C4-2B (cell line): Measurements from ENCODE around the gene ST3GAL5.

Source experiments
- H3K27ac ChIP-seq: fragments of 450-650 bp; 2 replicates; pipeline ENCODE4 v1.5.1; 2017
- ZFX ChIP-seq: fragments of 450-650 bp; IDR thresholded peaks from 2 replicates; pipeline ENCODE4 v1.6.1; 2017
- TF ChIP-seq, protein P1 (sequence below): fragments of 450-650 bp; conservative IDR thresholded peaks from 2 replicates; pipeline ENCODE4 v1.5.1; 2017; ENCODE audit warnings: mild to moderate bottlenecking

The ST3GAL5 gene

DNA sequence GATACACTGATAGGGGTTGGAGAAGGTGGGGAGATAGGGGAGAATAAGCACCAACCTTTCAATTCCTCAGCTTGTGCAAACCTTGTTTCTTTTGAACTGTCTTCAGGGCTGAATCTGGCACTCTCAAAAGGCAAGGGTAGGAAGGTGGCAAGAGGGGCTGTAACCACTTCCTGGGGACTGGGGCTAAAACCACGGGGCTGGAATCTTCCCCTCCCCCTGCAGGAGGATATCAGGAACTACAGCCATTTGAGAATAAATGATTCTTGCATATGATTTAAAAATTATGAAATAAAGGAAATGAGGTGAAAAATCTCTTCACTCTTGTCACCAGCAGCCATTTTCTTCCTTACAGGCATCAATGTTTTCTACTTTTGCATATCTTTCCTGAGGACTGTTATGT lies 84.2 kb downstream of the ST3GAL5 start:
- TF ChIP-seq, protein P1, sequence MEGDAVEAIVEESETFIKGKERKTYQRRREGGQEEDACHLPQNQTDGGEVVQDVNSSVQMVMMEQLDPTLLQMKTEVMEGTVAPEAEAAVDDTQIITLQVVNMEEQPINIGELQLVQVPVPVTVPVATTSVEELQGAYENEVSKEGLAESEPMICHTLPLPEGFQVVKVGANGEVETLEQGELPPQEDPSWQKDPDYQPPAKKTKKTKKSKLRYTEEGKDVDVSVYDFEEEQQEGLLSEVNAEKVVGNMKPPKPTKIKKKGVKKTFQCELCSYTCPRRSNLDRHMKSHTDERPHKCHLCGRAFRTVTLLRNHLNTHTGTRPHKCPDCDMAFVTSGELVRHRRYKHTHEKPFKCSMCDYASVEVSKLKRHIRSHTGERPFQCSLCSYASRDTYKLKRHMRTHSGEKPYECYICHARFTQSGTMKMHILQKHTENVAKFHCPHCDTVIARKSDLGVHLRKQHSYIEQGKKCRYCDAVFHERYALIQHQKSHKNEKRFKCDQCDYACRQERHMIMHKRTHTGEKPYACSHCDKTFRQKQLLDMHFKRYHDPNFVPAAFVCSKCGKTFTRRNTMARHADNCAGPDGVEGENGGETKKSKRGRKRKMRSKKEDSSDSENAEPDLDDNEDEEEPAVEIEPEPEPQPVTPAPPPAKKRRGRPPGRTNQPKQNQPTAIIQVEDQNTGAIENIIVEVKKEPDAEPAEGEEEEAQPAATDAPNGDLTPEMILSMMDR = peak; percentile 64
- no peak for TF ChIP-seq ZFX
- H3K27ac ChIP-seq = no peak overlapping the region

DNA sequence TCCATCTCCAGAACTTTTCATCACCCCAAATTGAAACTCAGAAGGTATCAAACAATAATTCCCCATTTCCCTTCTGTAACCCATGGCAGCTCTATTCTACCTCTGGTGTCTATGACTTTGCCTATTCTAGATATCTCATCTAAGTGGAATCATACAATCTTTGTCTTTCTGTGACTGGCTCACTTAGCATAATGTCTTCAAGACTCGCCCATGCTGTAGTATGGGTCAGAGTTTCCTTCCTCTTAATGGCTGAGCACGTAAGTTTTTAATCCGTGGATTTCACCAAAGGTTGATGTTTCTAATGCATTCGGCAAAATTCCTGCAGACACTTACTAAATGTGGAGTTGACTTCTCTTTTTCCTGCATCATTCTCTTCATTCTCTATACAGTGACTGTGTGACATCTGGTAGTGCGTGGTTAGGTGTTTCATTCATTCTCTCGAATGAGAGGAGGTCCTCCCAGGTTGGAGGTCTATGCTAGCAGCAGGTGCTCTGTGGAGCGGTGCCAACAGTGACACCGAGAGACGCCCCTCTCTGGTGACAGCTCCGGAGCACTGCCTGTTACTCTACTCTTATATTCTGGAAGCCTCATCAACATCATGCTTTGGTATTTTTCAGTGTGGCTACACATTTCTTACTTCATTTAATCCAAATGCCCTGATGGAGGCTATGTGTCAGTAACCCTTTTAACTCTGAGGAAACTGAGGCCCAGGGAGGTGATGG lies 84.9 kb downstream of the ST3GAL5 start:
- H3K27ac ChIP-seq = no peak overlapping the region
- TF ChIP-seq, protein P1 = no peak
- no peak for TF ChIP-seq ZFX

DNA sequence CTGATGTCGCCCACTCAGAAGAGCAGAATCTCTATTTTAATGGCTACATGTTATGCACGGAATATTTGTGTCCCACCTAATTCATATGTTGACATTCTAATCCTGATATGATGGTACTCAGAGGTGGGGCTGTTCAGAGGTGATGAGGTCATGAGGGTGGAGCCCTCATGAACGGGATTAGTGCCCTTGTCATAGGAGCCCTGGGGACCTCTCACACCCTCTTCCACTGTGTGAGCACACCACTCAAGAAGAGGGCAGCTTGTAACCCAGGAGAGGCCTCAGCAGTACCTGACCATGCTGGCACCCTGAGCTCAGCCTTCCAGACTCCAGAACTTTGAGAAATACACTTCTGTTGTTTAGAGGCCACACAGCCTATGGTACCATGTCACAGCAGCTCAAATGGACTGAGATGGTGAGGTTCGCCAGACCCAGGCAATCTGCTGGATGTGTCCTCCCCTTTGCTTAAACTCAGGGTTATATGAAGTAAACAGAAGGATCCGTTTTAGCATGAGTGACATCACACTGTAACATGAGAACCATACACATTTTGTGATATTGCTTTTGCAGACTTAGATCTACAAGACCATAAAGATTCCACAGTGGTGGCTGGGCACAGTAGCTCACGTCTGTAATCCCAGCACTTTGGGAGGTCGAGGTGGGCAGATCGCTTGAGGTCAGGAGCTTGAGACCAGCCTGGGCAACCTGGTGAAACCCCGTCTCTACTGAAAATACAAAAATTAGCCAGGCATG lies 86.3 kb downstream of the ST3GAL5 start:
- peak overlapping the region; percentile 31; the same call in 1 of the 2 replicates for H3K27ac ChIP-seq
- no peak for TF ChIP-seq ZFX
- TF ChIP-seq, protein P1 = no peak

DNA sequence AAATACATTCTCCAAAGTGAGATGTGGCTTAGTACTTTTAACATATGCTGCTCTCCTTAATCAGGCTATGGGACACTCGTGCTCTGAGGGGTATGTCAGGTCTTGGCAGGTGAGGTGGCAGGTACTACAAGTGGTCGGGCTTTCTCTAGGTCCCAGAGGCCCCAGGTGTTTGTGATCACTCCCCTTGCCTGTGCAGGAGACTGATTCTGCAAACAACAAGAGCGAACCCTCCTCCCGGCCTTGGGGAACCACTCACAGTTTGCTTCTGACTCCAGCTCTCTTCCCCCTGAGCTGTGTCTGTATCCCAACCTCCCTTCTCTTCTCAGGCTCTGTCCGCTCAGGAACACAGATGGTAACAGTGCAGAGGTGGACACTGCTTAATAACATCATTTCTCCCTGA lies 86.9 kb downstream of the ST3GAL5 start:
- TF ChIP-seq, protein P1 = no peak
- no peak for TF ChIP-seq ZFX
- H3K27ac ChIP-seq = no peak overlapping the region

DNA sequence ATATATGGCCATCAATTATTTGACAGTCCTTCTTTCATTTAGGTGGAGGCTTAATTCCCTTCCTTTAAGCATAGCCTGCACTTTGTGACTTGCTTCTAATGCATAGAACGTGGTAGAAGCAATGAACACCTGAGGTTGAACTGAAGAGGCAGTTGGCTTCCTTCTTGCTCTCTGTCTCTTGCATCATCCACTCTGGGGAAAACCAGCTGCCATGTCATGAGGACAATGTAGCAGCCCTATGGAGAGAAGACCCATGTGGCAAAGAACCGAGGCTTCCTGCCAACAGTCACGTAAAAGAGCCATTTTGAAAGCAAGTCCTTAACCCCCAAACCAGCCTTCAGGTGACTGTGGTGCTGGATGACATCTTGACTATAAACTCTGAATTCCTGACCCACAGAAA lies 88.2 kb downstream of the ST3GAL5 start:
- TF ChIP-seq, protein P1 = no peak
- TF ChIP-seq ZFX = no peak
- H3K27ac ChIP-seq = no peak overlapping the region

DNA sequence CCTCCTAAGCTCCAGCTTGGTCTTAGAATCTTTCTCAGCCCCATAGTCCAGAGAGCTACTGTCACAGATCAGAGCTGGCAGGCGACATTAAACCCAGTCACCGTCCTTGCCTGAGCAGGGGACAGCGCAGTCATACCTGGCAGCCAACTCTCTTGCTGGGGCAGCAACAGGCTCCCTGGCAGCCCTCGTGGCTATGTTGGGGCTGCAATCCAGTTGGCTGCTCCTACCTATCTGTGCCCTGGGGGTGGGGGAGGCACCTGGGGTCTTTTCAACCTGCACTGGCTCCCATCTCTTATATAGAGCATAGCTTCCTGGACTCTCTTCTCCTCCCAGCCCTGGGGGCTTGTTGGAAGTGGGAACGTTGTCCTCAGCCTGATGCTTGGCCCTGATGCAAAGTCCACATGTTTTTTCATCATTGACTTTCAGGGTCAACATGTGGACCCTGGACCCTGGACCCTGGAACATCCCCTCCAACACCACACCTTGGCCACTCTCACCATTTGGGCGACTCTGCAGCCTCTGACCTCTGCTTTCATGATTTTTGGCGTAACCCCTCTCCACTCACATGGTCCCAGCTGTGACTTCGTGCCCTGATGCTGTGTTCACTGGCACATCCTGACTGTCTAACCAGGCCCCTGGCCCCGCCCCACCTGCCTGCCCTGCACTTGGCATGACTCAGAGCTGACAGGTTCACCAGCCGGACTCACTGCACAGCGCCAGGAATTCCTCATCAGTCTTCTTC lies 89.4 kb downstream of the ST3GAL5 start:
- no peak overlapping the region for H3K27ac ChIP-seq
- TF ChIP-seq, protein P1 = no peak
- TF ChIP-seq ZFX = no peak

DNA sequence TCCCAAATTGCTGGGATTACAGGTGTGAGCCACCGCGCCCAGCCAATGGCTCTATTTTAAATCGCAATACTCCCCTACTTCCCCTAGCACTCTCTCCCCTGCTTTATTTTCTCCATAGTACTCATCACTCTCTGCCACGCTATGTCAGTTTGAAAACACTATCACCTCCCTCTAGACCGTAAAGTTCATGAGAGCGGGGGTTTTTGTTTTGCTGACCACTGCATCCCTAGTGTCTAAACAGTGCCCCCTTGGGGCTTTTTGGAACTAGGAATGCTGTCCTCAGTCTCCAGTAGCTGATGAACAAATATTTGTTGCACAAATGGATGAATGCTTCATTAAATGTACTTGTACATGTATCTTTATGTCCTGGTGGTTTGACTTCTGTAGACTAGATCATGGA lies 90.9 kb downstream of the ST3GAL5 start:
- TF ChIP-seq ZFX = no peak
- TF ChIP-seq, protein P1 = no peak; the same call in 1 of the 2 replicates
- no peak overlapping the region for H3K27ac ChIP-seq
